Kidney epithelial cell (primary cell): ENCODE measurements around the gene SH3BP2. TPM values are rescaled to one million over a fixed set of nuclear protein-coding genes. Genes with fewer than 3 reads are reported as not detected.

Experiments used
- DNase-seq: peaks from one replicate; pipeline ENCODE4 v3.0.0-alpha.2; 2010; ENCODE audit warnings: low read depth
- H3K27me3 ChIP-seq: 2 replicates; pipeline ENCODE4 v1.6.0; 2011; ENCODE audit warnings: low read length; ENCODE audit not compliant: control insufficient read depth, insufficient read depth
- H3K36me3 ChIP-seq: 2 replicates; pipeline ENCODE4 v1.5.1; 2011; ENCODE audit warnings: low read length; ENCODE audit not compliant: control insufficient read depth, insufficient read depth
- H3K4me3 ChIP-seq: 2 replicates; pipeline ENCODE4 v1.5.1; 2011; ENCODE audit warnings: low read depth, mild to moderate bottlenecking, control low read depth, low read length
- CTCF ChIP-seq: IDR thresholded peaks from 2 replicates; pipeline ENCODE4 v1.5.1; 2011; ENCODE audit warnings: mild to moderate bottlenecking, moderate library complexity, low read length, control low read depth, inconsistent platforms; ENCODE audit not compliant: insufficient read depth, poor library complexity, severe bottlenecking
- total RNA-seq: library from RNA; depleted of rRNA; stranded (reverse); fragments of >200 nt; gene quantifications from 2 replicates; pipeline ENCODE4 v1.2.3, GENCODE V29; 2015

Gene SH3BP2
- total RNA-seq, 1 donor from 2014 or later = 62.7 TPM

GRCh38 chr4:2807571-2807970 lies 14.7 kb downstream of the SH3BP2 start:
- Histone ChIP-seq H3K27me3 (no peaks in the 10 kb centered on the region), H3K36me3 (peaks cover 1% of the 10 kb centered on the region), H3K4me3 (no peak overlapping the region)
- DNase-seq = no peak
- no peak for TF ChIP-seq CTCF

GRCh38 chr4:2808001-2808400 lies 15.1 kb downstream of the SH3BP2 start:
- no peak for DNase-seq
- no peak for TF ChIP-seq CTCF
- Histone ChIP-seq H3K27me3 (no peaks in the 10 kb centered on the region), H3K4me3 (no peak overlapping the region), H3K36me3 (peaks cover 1% of the 10 kb centered on the region)

GRCh38 chr4:2809610-2810180 lies 16.8 kb downstream of the SH3BP2 start:
- Histone ChIP-seq H3K4me3 (no peak overlapping the region), H3K27me3 (no peaks in the 10 kb centered on the region), H3K36me3 (peaks cover 1% of the 10 kb centered on the region)
- no peak for TF ChIP-seq CTCF
- DNase-seq = no peak

- no peak for TF ChIP-seq CTCF
- Histone ChIP-seq H3K27me3 (no peaks in the 10 kb centered on the region), H3K4me3 (no peak overlapping the region), H3K36me3 (peaks cover 1% of the 10 kb centered on the region)
- no peak for DNase-seq
Observed at GRCh38 chr4:2810388-2810787, 17.5 kb downstream of the SH3BP2 start.

GRCh38 chr4:2811830-2812611 lies 19.1 kb downstream of the SH3BP2 start:
- peak; percentile 61 for DNase-seq
- Histone ChIP-seq H3K36me3 (no peaks in the 10 kb centered on the region), H3K27me3 (no peaks in the 10 kb centered on the region), H3K4me3 (peak overlapping the region; percentile 42)
- no peak for TF ChIP-seq CTCF
